Cerebellar nuclear complex (tissue), 1 donor: ENCODE measurements around the gene NME9.

Source experiments
- DNase-seq, 2 experiments: peaks; one replicate each; lab custom pipeline; 2025; lab: John Stamatoyannopoulos, UW

NME9 gene

GRCh38 chr3:138334608-138335007 is 5.0 kb upstream of the NME9 start:
- no peak for DNase-seq

GRCh38 chr3:138332472-138333073 is 2.9 kb upstream of the NME9 start:
- DNase-seq = peak in 1 of 2 experiments; percentile 4

GRCh38 chr3:138331143-138331894 is 1.7 kb upstream of the NME9 start:
- DNase-seq = no peak

GRCh38 chr3:138329984-138330293 is 288 bp upstream of the NME9 start:
- no peak for DNase-seq

GRCh38 chr3:138328341-138328740 is 1.3 kb downstream of the NME9 start:
- DNase-seq = no peak

- DNase-seq = no peak
These were observed 1.8 kb downstream of the NME9 start for GRCh38 chr3:138327831-138328230.

GRCh38 chr3:138326866-138327595 is 2.6 kb downstream of the NME9 start:
- no peak for DNase-seq

GRCh38 chr3:138325990-138326389 is 3.7 kb downstream of the NME9 start:
- no peak for DNase-seq

GRCh38 chr3:138323971-138324370 is 5.7 kb downstream of the NME9 start:
- no peak for DNase-seq

- no peak for DNase-seq
These were observed 12.0 kb downstream of the NME9 start for GRCh38 chr3:138317687-138318086.

- DNase-seq = no peak
These were observed 14.9 kb downstream of the NME9 start for GRCh38 chr3:138314751-138315150.

GRCh38 chr3:138310494-138310893 is 19.2 kb downstream of the NME9 start:
- no peak for DNase-seq

GRCh38 chr3:138308783-138309182 is 20.9 kb downstream of the NME9 start:
- no peak for DNase-seq

GRCh38 chr3:138307899-138308298 is 21.8 kb downstream of the NME9 start:
- no peak for DNase-seq

- DNase-seq = no peak
These were observed 26.2 kb downstream of the NME9 start for GRCh38 chr3:138303474-138303873.

GRCh38 chr3:138300647-138301046 is 29.0 kb downstream of the NME9 start:
- DNase-seq = peak; percentile 29 to 30

GRCh38 chr3:138297876-138298275 is 31.8 kb downstream of the NME9 start:
- no peak for DNase-seq

GRCh38 chr3:138297059-138297607 is 32.5 kb downstream of the NME9 start:
- DNase-seq = no peak

GRCh38 chr3:138296639-138297038 is 33.0 kb downstream of the NME9 start:
- no peak for DNase-seq

GRCh38 chr3:138289701-138290100 is 40.0 kb downstream of the NME9 start:
- DNase-seq = no peak

GRCh38 chr3:138289260-138289659 is 40.4 kb downstream of the NME9 start:
- DNase-seq = peak in 1 of 2 experiments; percentile 24

GRCh38 chr3:138284957-138285477 is 44.6 kb downstream of the NME9 start:
- no peak for DNase-seq

GRCh38 chr3:138284079-138284478 is 45.6 kb downstream of the NME9 start:
- DNase-seq = no peak
